HG03159 (cell line): ENCODE results near the gene PSRC1.
"Not testable (repeated sequence)": the region's sequence is repeated elsewhere in the genome, so short reads cannot be mapped to it uniquely, and the experiment has no call there.

ENCODE experiments used
- ATAC-seq: cut with Tn5 transposase; IDR thresholded peaks from one replicate; pipeline ENCODE4 v1.9.1; 2021; ENCODE audit warnings: mild to moderate bottlenecking, moderate library complexity; ENCODE audit not compliant: unreplicated experiment

The PSRC1 gene

GRCh38 chr1:109282952-109283747 lies at the start of gene PSRC1:
TSS of gene PSRC1 (minus strand) at chr1:109283145.
- ATAC-seq: peak; percentile 96

DNA sequence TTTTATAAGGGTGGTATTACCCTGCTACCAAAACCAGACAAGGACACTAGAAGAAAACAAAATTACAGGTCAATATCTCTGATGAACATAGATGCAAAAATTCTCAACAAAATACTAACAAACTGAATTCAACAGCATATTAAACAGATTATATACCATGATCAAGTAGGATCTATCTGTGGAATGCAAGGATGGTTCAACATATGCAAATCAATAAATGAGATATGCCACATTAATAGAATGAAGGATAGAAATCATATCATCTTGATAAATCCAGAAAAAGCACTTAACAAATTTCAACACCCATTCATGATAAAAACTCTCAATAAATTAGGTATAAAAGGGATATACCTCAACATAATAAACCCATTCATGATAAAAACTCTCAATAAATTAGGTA lies 48.2 kb upstream of the PSRC1 start:
- no peak for ATAC-seq

DNA sequence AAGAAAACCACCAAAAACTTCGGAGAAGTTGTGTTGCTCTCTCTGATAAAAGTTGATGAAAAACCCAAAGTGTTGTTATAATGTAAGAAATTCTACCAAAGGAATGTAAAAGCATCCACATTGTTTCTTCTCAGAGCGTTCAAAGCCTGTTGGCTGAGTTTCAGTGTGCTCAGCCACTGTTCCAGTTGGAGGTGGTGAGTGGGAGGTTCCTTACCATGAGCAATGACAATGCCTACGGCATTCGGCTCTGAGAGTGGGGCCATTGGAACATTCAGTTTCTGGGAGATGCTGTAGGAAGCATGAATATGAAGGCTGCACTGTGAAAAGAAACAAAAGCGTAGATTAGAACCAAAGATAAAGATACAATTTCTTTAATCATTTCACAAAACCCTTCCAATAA lies 44.3 kb upstream of the PSRC1 start:
- no peak for ATAC-seq

DNA sequence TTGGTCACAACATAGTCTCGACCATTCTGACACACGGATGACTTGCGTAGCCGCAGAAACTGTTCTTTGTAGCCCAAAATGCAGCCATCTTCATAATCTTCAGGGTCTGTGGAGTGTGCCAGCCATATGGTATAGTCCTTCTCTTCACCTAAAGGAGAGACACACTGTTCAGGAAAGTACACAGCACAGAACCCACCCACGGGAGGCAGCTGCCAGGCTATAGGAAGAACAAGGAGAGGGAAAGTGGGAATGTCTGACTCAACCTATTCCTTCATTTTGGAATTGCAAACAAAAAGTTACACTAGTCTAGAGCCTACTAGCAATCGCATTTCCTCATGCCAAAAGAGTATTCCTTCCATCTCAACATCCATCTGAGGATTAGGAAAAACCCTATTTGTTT lies 40.0 kb upstream of the PSRC1 start:
- no peak for ATAC-seq

GRCh38 chr1:109319114-109319513 lies 36.2 kb upstream of the PSRC1 start:
- no peak for ATAC-seq

DNA sequence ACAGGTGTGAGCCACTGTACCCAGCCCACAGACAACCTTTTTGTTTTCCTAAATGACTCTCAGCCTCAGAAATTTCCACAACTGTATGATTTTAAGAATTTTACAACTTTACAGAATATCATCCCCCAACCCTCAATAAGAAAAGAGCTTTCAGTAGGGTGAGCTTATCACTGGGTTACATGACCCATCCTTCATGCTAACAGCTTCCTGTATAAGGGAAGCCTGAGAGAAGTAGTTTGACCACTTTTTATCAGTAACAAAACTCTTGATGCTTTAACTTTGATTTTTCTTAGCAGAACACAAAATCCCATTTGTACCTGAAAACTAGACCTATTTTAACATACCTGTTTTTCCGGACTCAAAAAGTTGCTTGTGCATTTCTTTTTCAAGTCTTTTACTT lies 33.6 kb upstream of the PSRC1 start:
- no peak for ATAC-seq

DNA sequence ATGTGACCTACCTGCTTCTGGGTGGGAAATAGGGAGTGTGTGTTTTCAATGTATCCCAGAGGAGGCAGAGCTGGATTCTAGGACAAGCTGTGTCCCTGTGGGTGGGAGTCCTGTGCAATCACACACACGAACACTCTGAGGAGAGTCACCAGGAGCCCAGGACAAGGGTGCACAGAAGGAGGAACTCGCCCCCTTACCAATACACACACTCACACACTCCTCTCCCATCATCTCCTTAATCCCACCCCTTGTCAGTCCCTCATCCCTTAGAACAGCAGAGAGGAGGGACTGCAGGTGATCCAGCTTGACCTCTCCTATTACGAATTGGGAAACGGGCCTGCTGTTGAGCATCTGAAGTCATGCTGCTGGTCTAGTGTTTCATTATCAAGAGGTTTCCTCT lies 32.3 kb upstream of the PSRC1 start:
- ATAC-seq: no peak

DNA sequence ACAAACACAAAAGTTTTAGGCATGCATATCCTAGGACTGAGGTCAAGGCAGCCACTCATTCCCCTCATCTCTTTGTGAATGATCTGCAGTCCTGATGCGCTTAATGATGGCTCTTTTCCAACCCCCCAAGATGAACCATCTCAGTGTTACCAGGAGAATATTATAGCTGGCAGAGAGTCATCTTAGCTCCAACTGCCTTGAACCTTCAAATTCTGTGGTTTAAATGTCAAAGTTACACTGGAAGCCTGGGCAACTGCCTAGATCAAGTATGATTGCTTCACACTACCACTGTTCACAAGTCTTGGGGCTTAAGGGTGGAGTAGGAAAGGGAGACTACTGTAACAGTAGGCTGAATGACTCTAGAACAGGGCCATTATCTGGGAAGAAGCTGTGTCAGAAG lies 31.9 kb upstream of the PSRC1 start:
- ATAC-seq: no peak

GRCh38 chr1:109312978-109313775 lies 30.2 kb upstream of the PSRC1 start:
- no peak for ATAC-seq

DNA sequence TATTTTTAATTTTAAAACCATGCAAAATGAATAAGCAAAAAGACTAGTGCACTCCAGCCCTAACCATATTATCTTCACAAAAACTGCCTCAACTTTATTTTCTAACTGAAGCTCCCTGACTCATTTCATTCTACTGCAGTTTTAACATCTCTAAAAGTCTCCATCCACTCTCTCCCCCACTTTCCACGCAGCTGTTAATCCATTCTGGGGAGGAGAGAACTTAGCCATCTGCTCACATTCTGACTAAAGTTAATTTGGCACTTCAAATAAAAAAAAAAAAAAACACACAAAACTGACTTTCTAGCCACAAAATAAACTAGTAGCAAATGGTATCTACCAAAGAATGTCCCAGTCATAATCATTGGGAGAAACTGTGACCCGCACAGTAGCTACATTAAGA lies 29.3 kb upstream of the PSRC1 start:
- ATAC-seq: no peak

GRCh38 chr1:109309347-109309746 lies 26.4 kb upstream of the PSRC1 start:
- ATAC-seq: no peak

DNA sequence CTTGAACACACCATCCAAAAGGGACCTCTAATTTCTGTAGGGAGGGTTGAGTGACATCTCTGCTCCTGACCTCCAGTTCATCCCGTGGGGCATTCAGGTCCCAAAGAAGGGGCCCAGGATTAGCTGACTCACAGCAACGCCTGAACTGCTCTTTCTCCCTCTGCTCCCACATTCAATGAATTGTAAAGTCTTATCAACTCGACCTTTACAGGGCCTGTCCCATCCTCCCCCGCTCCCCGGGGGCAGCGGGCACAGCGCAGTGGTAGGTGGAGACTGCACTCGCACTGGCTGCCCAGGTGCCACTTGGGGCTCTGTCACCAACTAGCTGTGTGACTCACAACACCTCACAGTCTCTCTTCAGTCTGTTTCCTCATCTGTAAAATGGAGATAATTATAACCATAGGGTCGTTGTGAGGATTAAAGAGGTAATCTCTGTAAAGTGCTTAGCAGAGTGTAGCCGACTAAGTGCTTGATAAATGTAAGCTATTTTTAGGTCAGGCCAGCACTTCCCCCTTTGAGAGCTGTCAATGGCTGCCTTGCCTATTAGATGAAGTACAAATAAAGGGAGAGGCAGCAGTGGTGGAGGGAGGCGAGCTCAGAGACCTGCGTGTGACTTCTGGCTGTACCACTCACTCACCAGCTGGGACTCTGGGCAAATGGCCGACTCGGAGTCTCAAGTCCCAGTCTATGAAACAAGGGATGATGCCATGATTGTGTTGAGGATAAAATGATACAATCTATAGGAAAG lies 24.5 kb upstream of the PSRC1 start:
- ATAC-seq: no peak

DNA sequence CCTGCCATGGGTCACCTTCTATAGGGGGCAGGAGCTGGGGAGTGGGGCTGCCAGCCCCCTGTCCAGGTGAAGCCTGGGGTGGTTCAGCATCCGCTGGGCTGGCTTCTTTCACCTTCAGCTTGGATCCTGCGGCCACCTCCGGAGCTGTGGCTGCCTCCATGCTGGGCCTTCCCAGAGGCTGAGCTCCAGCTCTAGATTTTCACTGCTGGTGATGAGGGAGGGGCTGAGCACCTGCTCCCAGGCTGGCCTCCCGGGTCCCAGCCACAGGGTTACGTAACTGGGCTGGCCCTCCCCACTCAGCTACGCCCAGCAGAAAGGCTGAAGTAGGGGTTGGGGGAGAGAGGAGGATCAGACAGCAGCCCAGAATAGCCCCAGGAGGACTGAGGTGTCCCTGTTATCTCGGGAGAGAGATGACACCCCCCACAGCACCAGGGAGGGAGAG lies 23.9 kb upstream of the PSRC1 start, which contains the start of gene MYBPHL:
MYBPHL (minus strand) TSS at position 180 of the 442 bp plus-strand sequence; CDS start at position 160, 20 bp downstream.
- no peak for ATAC-seq

GRCh38 chr1:109305991-109306390 lies 23.0 kb upstream of the PSRC1 start:
- ATAC-seq: not testable (repeated sequence)

GRCh38 chr1:109304226-109304920 lies 21.4 kb upstream of the PSRC1 start:
- ATAC-seq: no peak

- no peak for ATAC-seq
Observed at GRCh38 chr1:109301874-109302273, 18.9 kb upstream of the PSRC1 start.

GRCh38 chr1:109300650-109301151 lies 17.8 kb upstream of the PSRC1 start:
- no peak for ATAC-seq

DNA sequence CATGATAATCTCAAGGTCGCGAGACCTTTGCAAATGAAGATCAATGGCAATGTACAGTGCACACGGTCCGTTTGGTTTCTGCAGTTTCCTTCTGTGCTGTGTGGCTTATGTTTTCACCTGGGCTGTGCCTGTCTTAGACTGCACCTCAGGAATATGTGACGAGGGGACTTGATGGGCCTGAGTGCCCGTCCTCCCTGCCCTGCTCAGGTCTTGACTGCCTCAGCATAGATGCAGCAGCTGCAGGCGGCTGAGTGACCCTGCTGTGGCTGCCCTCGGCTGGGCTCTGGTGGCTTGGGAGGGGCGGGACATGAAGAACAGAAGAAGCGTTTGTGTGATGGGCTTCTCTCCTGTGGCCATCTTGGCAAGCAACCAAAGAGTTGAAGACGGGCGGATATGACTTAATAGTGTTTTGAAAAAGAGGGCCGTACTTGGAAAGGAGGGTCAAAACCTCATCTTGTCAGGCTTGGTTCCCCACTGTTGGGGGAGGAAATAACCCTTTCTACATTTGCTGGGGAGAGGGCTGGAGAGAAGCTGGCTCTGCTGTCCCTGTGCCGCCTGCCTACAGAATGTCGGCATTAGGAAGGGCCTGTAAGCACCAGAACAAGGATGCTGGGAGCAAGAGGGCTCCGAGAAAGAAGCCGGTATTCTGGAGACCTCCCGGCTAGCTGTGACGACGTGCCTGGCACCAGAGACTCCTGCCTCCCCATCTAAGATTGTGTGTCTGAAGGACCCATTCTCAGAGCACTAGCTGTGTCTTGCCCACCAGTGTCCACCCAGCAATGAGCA lies 16.8 kb upstream of the PSRC1 start:
- ATAC-seq: no peak

DNA sequence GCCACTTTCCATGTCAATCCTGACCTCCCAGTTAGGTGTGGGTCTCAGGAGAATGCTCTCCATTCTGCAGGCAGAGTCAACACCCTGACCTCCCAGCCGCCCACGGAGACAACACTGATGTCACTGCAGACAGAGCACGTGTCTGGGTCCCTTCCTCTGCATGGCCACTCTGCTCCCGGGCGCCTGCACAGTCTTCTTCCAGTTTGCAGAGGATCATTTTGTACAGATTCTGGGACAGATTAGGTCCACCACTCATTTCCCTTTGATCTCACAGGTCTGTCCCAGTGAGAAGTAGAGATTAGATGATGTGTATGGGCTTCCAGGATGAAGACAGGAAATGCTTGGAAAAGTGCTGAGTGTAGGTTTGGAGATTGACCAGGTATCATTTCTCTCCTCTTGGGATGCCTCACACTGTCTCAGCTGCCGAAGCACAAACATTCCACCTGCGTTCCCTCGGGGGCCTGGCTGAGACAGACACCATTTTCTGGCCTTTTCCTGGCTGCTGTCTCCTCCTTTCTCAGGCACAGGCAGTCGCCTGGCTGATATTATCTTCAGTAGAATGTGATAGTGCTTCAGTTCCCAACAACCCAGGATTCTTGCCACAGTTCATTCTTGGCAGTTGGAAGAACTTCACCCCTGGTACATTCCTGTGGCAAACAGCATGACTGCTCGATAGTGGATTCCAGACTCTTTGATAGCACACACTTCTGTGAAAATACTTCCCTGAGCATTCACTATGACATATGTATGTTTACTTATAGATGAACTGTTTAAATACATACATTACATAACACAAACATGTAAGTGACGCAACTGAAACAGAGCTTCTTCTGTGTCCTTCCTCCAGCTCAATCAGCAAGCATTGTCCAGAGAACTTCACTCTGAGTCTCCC lies 16.0 kb upstream of the PSRC1 start:
- ATAC-seq: no peak
